NCI-H345 (cell line): ENCODE measurements around the gene SLC6A6.

Experiments used
- DNase-seq: peaks from one replicate; lab custom pipeline; 2025; lab: John Stamatoyannopoulos, UW

Gene SLC6A6

DNA sequence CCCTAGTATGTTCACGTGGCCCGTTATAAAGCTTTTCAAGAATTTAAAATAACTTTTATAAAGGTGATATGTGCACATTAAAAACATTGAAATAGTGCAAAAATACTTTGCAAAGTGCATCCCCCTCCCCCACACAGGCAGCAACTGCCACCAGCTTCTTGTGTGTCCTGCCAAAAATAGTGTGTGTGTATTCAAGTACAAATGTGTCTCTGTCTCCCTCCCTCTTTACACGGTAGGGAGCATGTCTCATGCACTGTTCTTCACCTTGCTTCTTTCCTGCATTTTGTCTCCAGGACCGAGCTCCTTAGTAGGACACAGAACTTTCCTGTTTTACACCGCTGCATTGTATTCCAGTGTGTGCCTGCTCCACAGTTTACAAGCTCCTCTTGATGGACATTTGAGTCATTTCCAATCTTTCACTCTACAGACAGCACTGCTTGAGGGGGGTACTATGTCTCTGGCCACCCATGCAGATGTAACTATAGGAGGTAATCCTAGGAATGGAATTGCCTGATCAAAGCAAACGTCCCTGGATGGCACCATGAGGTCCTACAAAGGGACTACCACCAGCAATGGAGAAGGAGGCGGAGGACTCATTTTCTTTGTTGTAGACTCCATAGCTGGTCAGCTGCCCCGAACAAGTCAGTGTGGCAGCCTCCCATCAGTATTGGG is 52.4 kb downstream of the SLC6A6 start:
- no peak for DNase-seq

DNA sequence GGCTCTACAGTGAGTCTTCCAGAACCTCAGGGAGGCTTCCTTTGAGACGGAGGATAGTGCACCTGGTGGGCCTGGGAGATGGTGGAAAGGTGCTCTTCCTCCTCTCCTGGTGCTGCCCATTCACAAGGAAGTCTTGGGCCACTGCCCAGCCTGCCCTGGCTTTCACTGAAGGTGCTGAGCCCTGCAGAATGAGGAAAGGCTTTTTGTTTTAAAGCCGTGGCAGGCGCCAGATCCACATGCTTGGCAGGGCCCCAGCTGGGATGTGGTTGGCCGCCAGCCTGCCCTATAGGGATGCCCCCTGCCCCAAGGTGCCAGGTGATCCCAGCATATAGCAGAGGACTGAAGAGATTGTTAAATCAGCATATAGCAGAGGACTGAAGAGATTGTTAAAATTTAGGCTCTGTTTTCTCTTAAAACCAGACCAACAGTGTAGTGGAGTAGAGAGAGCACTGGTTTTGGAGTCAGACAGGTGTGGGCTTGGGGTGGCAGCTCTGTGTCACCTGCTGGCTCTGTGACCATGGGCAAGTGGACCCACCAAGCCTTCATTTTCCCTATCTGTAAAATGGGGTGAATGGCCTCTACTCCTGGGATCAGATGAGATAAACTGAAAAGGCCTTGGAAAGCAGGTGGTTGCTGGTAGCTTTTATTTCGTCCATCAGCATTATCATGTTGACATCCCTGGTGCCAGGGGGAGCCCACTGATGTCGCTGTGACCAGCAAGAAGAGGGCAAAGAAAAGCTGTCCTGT is 53.3 kb downstream of the SLC6A6 start:
- no peak for DNase-seq

DNA sequence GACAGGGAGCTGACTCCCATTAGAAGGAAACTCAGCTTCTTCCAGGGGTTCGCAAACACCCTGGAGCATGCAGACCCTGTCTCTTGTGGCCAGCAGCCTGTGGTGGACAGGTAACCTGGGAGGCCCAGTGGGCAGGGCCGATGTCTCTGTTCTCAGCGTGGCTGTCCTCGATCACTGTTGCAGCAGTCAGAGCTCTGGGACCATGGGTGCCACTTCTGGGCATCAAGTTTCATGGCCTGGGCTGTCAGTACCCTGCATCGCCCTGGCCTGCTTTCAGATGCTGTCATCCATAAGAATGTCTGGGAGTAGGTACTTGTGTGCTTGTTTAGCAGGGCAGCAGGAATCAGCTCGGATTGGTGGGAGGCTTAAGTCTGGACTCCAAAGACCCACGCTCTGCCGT is 54.4 kb downstream of the SLC6A6 start:
- no peak for DNase-seq

DNA sequence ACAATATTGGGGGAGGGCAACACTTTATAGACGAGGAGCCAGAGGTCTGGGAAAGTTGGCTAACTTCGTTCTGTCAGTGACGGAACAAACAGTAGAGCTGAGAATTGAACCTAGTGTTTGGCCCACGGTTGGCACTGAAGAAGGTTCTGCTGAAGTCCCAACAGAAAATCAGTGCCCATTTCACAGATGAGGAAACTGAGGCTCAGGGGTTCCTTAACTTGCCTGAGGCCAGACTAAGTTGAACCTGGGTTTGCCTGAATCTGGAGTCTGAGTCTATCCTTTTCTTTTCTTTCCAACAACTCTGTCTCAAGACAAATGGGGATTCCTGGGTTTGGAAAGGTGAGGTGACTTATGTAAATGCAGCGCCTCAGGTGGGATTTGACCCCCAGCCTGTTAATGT is 55.1 kb downstream of the SLC6A6 start:
- DNase-seq = no peak

DNA sequence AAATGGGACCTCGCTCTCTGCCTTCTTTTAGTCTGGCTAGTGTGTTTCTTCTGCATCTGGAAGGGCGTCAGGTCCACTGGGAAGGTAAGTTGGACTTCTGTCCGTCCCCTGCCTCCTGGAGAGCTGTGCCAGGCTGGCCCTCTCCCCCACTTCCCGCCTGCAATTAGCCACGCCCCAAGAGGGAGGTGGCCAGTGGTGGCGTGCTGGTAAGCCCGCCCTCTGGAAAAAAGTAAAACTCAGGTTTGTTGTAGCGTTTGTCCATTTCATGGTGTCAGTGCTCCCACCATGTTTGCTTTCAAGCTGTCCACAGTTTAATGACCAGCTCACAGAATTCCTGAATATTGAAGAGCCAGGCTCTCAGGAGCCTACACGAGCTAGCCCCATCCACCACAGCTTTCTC is 55.6 kb downstream of the SLC6A6 start:
- DNase-seq = no peak

DNA sequence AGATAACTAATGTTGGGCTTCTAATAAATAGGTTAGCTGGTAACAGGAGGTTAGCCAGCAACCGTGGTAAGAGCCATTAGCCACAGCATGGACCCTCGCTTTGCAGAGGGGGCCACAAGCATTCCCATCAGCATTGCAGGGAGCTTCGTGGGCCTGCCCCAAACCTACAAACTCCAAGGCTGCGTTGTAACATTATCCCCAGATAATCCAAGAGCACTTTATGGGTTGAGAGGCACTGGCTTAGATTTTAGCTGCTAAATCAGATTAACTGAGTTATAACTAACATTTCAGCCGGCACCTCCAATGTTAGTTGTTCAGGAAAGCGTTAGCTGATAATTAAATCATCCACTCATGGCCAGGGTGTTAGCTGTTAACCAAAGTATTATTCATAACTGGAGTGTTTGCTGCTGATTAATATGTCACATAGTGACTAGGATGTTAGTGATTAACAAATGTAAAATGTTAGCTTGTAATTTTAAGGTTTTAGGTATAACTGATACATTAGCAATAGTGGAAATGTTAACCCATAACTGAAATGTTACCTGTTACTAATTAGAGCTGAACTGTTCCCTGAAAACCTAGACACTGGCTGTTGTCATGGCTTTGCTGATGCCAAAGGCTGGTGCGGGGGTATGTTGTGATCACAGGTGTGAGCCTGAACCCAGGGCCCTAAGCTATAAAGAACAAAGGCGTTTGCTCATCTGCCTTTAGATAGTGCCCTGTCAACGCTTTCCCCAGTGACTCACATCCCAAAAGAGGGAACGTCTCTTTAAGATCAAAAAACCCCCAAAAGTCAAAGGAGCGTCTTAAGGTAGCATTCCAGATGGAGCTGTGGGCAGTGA is 56.2 kb downstream of the SLC6A6 start:
- no peak for DNase-seq

DNA sequence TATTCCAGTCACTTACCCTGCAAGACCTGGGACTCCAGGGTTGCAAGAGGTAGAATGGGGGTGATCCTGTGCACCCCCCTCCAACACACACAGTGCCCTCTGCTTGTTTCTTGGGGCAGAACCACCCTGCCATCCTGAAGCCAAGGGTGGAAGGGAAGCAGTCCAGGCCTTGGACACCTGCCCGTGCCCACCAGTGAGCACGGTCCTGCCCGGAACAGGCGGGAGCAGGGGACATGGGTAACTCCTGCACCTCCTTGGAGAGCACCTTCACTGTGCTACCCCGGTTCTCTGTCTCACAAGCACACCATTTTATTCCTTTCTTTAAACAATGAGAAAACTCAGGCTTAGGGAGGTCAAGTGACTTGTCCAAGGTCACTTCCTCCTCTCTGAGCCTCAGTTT is 57.0 kb downstream of the SLC6A6 start:
- DNase-seq = no peak

DNA sequence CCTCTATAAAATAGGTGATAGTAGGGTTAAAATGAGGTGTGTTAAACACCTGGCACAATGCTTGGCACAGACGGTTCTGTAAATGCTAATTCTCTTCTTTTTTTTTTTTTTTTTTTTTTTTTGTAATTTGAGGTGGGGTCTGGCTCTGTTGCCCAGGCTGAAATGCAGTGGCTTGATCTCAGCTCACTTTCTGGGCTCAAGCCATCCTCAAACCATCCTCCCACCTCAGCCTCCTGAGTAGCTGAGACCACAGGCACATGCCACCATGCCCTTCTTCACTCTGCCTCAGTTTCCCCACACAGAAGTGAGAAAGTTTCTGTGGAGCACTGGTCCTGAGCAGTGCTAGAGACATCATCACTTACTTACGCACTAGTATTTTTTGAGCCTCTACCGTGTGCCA is 57.4 kb downstream of the SLC6A6 start:
- DNase-seq = no peak

DNA sequence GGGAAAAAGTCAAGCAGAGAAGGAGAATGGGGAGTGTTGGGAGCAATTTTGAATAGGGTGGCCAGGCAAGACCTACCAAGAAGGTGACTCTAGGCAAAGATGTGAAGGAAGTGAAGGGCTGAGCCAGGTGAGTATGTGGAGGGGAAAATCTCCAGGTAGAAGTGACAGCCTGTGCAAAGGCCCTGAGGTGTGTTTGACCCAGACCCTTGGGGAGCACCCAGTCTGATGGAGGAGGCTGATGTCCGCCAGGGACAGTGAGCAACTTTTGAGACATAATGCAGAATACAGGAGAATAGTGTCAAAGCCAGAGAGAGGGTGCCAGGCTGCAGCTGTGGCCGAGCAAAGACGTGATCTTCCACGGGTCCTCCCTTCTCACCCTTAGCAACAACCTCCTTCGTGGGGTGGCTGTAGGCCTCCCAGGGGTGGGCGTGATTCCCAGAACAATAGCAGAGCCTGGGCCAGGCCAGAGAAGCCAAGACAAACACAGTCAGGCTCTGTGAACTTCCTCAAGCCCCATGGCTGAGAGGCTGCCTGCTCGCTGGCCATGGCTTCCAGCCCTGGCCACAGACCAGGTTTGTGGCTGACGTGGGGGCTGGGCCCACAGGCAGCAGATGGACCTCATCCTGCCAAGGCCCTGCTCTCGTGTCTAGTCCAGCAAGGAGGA is 58.1 kb downstream of the SLC6A6 start:
- DNase-seq = no peak

DNA sequence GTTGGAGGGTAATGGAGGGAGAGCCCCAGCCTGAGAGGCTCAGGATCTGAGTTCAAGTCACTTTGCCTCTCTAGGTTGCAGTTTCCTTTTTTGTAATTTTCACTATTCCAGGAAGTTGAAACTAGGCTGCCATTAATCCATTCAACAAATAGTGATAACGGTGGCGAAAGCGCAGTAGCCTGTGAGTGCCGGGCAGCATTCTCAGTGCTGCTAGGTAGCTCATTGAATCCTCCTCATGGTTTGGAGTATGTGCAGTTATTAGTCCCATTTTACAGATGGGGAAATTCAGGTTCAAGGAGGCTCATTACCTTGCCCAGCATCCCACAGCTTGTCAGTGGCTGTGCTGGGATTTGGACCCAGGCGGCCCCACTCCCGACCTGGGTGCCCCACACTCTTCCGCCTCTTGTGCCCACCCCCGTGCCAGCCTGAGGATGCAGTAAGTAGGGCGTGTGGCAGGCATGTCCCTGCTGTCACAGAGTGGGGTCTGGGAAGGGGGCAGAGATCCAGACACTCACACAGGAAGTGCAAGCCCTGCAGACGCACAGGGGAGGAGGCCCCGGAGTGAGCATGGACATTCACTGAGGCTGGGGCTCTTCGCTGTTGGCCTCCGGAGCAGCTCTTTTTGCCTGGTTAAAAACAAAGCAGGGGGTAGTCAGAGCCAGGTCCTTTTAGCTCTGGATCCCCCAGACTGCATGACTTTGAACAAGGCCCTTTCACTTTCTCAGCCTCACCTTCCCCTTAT is 58.8 kb downstream of the SLC6A6 start:
- DNase-seq = no peak

DNA sequence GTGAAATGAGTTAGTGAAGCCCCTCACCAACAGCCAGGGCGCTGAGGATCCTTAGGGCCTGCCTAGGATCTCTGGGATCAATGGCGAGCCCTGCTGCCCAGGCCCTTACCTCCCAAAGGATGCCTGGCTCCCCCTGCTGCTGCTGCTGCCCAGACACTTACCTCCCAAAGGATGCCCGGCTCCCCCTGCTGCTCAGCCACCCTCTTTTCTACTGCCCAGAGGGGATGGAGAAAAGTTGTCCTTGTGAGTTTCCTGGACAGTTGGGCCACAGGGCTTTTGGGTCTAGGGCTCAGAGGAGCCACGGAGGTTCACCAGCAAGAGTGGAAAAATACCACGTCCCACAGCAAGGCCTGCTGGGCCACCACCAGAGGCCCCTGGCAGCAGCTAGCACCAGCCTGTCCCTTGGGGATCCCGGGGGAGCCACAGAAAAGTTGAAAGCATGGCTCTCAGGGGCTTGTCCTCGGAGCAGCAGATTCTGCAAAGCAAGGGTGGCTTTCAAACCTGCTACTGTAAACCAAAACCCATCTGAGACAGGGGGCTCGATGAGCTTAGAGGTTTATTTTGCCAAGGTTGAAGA is 59.4 kb downstream of the SLC6A6 start:
- DNase-seq = peak; percentile 25

DNA sequence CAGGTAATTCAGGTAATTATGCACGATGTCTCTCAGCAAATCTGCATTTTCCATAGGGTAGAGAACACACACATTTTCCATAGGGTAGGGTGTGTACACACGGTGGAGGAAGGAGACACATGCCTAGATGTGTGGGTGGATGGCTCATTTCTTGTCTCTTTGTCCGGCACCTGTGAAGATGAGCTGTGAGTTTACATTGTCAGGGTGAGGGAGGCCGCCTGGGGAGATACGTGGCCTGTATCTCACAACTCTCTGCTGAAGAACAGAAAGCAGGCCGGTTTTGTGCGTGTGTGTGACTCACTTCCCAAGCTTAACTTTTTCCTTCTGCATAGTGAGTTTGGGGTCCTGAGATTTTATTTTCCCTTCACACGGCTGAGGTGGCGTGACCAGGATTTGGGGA is 60.3 kb downstream of the SLC6A6 start:
- DNase-seq = no peak

DNA sequence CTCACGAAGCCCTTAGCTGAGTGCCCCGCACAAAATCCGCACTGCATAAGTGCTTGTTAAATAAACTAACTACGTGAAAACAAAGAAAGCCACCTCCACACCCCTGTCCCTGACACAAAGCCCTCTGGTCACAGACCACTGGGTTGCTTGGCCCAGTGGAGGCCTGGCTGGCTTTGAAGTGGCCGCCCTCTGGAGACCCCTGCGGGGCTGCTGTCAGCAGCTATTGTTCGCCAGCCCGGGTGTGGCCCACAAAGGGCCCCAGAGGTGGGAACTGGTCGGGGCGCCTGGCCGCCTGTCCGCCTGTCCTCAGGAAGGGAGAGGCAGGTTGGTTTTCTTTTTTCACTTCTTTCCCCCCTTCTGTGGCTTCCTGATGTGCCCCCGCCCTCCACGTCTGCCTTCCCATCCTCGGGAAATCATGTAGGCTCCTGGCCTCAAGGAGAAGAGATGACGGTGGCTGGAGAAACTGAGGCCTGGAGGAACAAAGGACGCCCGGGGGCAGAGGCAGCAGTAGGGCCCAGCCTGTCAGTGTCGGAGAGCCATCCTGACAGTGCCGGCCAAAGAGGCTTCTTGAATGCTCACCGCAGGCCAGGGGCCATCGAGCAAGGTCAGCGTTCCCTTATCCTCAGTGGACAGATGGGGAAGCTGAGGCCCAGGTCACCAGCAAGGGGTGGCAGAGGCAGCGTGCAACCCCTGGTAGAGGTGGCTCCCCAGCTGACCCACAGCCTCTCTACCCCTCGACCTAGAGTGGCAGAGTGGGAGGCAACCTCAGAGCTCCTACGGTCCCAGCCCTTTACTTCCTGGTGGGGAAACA is 61.1 kb downstream of the SLC6A6 start:
- peak; percentile 26 for DNase-seq

DNA sequence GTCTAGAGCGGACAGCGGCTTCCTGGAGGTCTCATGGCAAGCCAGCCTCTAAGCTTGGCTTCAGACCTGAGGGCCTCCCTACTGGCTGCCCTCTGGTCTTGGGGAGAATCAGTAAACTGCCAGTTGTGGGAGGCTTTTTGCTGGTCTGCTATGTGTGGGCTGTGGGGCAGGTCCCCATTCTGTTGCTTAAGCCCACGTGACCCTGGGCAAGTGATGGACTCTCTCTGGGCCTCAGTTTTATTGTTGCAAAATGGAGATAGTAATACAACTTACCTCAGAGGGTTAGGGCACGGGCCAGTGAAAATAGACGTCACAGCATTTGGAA is 61.7 kb downstream of the SLC6A6 start:
- DNase-seq = no peak

DNA sequence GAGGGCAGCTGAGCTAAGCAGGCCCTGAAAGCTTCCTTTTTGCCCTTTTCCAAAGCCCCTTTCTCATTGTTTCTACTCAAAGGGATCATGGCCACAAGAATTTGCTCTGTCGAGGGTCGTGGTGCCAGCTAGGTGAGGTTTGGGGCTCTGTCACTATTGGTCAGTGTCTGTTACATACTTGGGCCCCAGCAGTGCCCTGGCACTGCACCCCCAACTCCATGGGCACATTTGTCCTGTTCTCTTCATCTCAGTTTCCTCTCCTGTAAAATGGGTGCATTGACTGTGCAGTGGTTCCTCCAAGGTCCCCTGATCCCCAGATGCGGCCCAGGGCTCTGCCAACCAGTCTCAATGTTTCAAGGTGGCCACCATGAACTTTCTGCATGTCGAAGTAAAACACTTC is 62.1 kb downstream of the SLC6A6 start:
- no peak for DNase-seq

DNA sequence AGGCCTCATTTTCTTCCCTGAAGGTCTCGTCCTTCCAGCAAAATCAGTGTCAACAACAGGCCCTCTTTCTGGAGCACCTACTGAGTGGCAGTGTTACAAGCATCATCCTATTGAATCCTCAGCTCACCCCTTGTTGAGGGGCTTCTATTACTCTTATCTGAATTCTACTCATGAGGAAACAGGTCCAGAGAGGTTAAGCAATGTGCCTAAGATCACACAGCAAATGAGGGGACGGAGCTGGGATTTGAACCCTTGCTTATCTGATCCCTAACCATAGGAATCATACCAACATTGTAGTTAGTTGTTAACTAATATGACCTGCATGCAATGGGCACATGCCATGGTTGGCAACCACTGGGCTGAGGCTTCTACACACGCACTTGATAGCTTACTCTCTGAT is 63.0 kb downstream of the SLC6A6 start:
- DNase-seq = no peak

DNA sequence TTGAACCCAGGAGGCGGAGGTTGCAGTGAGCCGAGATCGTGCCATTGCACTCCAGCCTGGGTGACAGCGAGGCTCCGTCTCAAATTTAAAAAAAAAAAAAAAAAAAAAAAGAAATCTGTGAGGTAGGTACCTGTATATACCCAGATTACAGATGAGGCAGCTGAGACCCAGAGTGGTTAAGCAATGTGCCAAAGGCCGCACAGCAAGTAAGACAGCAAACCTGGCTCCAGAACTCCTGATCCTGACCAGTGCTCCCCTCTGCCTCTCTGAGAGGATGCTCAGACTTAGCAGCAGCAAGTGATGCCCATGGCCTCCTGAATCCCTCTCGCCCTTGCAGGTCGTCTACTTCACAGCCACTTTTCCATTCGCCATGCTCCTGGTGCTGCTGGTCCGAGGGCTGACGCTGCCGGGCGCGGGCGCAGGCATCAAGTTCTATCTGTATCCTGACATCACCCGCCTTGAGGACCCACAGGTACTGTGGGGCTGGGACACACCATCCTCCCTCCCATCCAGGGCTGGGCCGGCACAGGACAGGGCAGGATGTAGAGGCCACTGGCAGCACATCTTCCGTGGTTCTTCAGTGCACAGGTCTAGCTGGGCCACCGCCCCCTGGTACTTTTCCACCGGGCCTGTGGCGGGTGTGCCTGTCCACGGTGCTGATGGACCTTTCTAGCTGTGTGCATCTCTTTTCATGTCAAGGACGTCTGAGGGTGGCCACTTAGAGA is 63.9 kb downstream of the SLC6A6 start:
- DNase-seq = no peak

DNA sequence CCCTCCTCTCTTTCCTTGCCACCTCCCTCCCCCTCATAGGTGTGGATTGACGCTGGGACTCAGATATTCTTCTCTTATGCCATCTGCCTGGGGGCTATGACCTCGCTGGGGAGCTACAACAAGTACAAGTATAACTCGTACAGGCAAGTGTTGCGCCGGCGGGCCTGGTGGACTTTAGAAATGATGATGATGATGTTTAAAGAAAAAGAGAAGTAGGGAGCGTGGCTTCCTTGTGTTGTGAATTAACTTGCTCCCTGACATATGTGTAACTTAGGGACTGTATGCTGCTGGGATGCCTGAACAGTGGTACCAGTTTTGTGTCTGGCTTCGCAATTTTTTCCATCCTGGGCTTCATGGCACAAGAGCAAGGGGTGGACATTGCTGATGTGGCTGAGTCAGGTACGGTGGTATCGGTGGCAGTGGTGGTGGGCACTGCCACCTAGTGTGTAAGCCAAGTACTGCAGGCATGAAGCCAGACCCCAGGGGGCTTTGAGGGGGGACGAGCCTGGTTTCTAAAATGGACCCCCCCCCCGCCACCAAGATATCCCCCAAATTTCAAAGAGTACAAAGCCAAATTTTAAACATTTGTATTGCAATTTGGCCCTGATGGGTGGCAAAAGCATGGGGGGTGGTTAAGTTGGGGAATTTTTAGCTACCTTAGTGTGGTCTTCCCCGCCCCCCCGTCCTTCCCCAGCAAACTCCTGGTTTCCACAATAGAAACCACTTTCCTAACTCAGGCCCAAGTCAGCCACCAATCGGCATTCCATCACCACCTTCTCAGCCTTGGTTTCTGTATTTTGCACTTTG is 65.6 kb downstream of the SLC6A6 start:
- peak; percentile 3 for DNase-seq

DNA sequence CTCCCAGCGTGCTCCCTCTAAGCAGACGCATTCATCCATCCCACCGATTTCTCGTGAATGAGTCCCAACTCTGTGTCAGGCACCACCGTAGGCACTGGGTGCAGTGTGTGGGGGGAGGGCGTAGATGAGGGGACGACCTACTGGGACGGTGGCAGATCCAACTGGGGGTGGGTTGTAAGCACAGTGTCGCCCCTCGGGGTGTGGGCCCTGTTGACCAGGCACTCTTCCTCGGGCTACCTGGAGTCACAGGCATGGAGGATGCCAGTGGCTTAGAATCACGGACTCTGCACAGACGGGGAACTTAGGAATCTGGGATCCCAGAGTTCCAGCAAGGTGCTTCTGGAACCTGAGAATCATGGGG is 66.2 kb downstream of the SLC6A6 start:
- DNase-seq = no peak
